HG03460 (cell line): ENCODE data around the gene TCEA2.

Experiments
- ATAC-seq: cut with Tn5 transposase; IDR thresholded peaks from one replicate; pipeline ENCODE4 v1.9.1; 2021; ENCODE audit not compliant: unreplicated experiment

Gene TCEA2

DNA sequence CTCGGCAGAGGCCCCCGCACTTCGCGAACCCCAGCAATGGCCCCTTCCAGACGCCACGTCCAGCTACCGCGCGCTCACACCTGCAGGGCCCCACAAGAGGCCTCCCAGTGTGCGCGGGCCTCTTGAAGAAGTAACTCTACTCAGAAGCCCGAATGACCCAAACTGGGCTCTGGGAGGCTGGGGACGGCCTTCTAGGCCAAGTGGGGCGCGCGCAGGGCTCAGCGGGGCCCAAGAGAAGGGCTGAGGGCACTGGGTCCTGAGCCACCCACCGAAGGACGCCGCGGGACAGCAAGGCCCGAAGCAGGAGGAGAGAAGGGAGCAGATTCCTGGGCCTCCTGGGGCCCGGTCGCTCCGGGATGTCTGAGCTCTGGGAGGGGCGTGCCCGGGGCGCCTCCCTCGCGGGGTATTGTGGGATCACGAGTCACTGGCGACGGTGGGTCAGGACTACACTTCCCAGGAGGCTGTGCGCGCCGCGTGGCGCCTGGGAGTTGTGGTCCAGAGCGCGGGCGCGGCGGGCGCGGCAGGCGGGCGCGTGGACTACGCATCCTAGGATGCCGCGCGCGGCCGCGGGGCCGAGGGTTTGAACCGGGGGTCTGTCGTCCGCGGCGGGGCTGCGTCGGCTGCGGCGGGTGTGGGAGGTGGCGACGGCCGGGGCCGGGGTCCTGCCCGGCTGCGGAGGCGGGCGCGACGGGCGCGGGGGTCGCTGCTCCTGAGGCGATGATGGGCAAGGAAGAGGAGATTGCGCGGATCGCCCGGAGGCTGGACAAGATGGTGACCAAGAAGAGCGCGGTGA is at the start of gene TCEA2:
Gene TCEA2 (plus strand): TSS at position 603 of the 793 bp plus-strand sequence. CDS start 115 bp downstream, at position 718.
- peak; percentile 66 for ATAC-seq

DNA sequence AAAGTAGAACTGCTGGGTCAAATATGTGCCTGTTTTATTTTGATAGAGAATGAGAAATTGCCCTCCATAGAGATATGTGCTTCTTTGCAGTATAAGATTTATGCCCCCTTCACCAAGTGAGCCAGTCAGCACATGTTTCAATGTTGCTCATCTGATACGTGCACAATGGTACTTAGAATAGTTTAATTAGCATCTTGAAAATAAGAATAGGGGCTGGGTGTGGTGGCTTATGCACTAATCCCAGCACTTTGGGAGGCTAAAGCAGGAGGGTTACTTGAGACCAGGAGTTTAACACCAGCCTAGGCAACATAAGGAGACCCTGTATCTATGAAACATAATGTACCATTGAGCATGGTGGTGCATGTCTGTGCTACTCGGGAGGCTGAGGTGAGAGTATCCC is 47.4 kb upstream of the TCEA2 start:
- no peak for ATAC-seq

GRCh38 chr20:64021124-64021975 is 41.6 kb upstream of the TCEA2 start:
- ATAC-seq: no peak

DNA sequence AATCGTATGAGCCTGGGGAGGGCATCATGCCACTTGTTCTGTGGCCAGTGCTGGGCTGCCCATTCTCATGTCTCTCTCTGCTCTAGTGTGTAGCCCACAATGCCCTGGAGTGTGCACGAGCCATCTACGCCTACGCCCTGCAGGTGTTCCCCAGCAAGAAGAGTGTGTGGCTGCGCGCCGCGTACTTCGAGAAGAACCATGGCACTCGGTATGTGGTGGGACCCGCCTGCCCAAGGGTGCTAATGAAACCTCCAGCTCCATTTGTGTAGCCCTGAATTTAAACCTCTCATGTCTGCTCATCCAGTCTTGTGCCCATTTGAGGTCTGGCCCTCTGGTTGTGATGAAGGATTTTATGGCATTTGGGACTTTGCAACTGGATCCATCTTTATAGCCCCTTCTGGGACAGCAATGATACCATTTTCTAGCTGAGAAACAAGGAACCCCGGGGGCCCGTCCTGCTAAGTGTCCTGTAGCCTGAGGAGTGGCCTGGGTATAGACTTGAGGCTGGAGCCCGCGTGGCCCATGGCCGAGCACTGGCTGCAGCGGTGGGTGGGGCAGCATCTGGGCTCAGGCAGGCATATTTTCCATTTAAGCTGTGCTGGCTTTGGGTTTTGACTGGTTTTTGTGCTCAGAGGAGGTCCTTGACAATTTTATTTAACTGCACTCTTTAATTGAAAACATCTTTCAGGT is 40.2 kb upstream of the TCEA2 start:
- no peak for ATAC-seq

DNA sequence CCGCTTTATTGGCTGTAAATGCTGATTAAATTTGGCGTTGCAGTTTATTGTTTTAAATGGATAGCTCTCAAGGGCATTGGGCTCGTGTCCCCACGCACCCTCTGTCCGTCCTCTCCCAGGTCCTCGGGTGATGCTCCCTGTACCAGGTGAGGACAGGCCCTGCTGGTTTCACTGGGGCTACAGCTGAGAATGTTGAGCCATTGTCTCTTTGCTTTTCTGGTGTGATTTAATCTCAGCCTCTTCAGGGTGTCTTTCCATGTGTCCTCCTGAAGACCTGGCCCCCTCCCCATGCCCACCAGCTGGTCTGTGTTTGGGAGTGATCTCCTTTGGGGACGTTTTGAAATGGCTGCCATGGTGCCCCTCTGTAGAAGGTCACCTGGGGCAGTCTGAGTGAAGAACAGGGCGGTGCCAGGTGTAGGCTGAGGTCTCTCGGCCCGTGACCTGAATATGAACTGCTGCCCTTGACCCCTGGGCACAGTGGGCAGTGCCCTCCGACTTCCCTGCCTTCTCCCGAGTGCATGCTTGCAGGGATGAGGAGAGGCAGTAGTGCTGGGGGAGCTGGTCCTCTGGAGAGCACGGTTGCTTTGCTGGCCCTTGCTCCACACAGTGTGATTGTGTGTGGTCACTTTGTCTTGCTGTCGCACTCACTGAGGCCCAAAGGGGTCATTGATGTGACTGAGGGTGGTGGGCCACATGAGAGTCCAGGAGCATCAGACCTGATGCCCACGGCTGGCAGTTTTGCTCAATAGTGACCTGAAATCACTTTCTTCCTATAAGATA is 39.4 kb upstream of the TCEA2 start:
- no peak for ATAC-seq

DNA sequence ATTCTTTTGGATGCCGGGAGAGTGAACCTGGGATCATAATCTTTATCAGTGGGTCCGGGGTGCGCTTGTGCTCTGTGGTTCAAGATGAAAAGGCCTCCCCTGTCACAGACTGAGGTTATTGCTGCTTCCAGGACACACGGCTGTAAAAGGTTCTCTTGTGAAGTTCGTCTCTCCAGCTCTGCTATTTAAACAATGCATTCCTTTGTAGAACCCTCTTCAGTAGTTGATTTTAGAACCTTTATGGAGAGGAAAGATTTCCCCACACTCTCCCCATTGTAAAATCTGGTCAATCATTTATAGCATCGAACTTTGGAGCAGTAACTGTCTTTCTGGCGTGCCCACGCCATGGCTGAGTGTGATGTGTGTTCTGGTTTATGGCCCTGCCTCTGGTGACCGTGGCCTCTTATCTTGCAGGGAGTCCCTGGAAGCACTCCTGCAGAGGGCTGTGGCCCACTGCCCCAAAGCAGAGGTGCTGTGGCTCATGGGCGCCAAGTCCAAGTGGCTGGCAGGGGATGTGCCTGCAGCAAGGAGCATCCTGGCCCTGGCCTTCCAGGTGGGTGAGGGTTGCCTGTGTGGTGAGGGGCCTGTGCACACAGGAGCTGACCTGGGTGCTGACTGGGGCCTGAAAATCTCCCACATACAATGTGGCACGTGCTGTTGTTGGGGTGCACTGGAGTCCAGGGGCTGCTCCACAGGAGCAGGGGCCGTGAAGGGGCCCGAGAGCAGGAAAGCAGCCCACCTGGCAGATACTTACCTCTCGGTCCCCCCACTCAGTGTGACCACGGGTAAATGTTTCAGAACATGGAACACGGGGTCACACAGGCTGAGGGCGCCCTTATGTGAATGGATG is 38.6 kb upstream of the TCEA2 start:
- no peak for ATAC-seq

DNA sequence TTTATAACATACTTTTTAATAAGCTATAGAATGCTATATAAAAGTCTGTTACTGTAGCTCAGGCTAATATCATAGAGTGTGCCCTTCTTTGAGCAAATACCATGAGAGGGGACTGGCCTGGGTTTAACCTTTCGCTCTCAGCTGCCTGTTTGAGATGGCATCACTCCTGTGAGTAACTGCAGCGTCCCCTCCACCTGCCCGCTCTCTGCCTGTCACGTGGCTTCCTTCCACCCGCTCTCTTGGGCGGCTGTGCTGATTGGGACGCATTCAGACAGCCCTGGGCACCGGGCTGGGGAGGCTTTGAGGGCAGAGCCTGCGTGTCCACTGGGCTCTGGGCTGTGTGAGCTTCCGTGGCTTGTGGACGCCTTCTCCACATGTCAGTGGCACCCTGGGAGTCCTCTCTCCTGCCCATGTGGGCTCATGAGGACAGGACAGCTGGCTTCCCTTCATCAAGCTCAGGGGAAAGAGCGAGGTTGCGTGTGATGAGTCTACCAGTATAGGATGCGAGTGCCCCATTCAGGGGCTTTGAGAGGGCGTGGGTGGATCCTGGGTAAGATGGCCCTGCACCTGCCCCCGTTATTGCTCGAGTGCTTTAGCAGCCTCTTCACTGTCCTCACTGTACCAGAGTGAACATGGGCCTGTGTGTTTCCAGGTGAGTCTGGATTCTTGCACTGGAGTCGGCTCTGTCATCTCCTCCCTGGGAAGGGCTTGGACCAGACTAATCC is 37.7 kb upstream of the TCEA2 start:
- no peak for ATAC-seq

DNA sequence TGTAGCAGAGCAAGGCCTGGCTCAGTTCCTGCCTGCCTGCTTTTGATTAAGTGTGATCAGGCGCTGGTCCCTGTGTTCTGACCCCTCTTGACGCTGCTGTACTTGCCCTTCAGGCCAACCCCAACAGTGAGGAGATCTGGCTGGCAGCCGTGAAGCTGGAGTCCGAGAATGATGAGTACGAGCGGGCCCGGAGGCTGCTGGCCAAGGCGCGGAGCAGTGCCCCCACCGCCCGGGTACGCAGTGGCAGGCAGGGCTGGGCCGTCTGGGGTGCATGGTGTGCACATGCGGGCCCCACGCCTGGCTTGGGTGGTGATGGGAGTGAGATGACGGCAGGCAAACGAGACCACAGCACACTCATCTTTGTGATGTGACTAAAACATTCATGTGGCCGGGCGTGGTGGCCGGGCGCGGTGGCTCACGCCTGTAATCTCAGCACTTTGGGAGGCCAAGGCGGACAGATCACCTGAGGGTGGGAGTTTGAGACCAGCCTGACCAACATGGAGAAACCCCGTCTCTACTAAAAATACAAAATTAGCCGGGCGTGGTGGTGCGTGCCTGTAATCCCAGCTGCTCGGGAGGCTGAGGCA is 37.1 kb upstream of the TCEA2 start:
- no peak for ATAC-seq

- no peak for ATAC-seq
Measured at GRCh38 chr20:64027981-64028685, 34.9 kb upstream of the TCEA2 start.

DNA sequence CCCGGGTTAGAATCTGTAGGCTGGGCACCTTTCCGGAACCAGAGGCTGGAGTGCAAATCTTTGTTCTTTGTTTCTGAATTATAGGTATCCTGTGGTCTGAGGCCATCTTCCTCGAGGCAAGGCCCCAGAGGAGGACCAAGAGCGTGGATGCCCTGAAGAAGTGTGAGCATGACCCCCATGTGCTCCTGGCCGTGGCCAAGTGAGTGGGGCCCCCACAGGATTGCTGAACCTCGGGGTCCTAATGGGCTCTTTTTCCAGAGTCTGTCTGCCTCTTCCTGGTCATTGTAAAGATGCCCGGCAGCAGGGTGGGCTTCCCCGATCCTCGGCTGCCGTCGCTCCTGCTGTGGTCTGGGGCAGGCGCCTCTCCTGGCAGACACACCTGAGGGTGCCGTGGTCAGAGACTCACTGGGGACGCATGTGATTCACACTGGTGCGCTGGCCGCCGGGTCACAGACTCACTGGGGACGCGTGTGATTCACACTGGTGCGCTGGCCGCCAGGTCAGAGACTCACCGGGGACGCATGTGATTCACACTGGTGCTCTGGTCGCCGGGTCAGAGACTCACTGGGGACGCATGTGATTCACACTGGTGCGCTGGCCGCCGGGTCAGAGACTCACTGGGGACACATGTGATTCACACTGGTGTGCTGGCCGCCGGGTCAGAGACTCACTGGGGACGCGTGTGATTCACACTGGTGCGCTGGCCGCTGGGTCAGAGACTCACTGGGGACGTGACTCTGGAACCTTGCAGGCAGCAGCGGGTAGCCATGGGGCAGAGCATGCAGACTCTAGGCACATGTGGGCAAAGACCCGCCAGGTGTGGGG is 33.5 kb upstream of the TCEA2 start:
- no peak for ATAC-seq

GRCh38 chr20:64030371-64031134 is 32.4 kb upstream of the TCEA2 start:
- no peak for ATAC-seq

- ATAC-seq: no peak
Measured at GRCh38 chr20:64031822-64032314, 31.1 kb upstream of the TCEA2 start.

DNA sequence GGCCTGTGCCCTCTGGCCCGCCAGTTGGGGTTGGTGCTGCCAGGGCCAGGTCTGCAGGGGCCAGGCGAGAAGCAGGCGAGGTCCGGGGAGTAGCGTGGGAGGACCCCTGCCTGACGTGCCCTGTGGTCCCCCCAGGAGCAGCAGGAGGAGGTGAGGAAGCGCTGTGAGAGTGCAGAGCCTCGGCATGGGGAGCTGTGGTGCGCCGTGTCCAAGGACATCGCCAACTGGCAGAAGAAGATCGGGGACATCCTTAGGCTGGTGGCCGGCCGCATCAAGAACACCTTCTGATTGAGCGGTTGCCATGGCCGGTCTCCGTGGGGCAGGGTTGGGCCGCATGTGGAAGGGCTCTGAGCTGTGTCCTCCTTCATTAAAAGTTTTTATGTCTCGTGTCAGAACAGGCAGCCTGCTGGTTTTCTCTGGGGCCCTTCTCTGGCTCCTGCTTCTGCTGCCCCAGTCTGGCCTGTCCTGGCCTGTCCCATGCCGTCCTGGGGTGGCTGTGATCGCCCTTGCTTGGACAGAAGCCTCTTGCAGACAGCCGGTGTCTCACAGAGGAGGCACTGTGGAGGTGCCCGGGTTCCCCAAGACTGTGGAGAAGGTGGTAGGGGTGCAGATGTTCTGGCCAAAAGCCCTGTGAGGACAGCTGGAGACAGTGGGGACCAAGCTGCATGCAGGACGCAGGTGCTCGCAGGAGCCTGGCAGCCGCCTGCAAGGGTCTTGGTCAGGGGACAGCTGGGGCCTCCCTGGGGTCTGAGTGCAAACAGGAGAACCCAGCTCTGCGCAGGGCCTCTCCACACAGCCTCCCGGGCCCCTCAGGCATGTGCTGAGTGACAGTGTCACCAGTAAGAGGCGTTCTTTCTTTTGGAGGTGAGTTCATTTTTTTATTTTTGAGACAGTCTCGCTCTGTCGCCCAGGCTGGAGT is 30.0 kb upstream of the TCEA2 start:
- no peak for ATAC-seq

DNA sequence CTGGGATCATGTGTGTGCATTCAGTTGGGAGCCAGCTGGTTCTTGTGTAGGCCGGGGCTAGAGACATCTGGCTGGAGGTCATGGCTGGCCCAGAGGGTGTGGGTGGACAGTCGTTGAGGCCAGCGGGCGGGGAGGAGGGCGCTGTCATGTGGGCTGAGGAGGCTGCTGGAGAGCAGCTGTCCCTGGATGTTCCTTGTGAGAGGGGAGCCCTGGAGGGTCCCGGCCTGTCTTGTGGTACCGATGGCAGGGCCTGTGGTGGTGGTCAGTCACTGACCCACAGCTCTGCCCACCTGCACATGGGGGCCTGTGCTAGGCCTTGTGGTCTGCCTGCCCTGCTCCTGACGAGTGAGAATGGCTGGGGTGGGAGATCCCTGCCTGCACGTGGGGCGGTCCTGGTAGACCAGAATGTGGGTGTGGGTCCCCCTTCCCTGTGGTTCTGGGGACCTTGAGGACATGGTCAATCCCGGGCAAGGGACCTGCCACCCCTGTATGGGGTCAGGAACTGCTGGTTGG is 29.0 kb upstream of the TCEA2 start:
- ATAC-seq: no peak
